Measurements from ENCODE around the gene CDH22.

Gene CDH22

GRCh38 chr20:46175127-46175494 is 133.2 kb downstream of the CDH22 start:
- TF ChIP-seq SP1 (IDR thresholded peaks at IDR 0.05) (no peak), FOXM1 (IDR thresholded peaks at IDR 0.05; ENCODE audit: borderline replicate concordance) (no peak), LEF1 (IDR thresholded peaks at IDR 0.05; ENCODE audit: borderline replicate concordance) (no peak), TARDBP (IDR thresholded peaks at IDR 0.05) (no peak), BHLHE40 (IDR thresholded peaks at IDR 0.05; ENCODE audit: borderline replicate concordance) (no peak), L3MBTL2 (conservative IDR thresholded peaks at IDR 0.05) (no peak)
- ChIA-PET CTCF (interaction anchor here (1.2 kb wide), 2 partner anchors 9 to 188 kb away, joined by 3 to 4 read pairs; no protein-coding TSS in a partner anchor), POLR2A (interaction anchor here (0.5 kb wide), 1 partner anchor 204 kb away, joined by 3 read pairs; no protein-coding TSS in a partner anchor)
- no peak for DNase-seq (ENCODE audit: extremely low spot score)

GRCh38 chr20:46174469-46175126 is 133.7 kb downstream of the CDH22 start:
- POLR2A ChIA-PET: interaction anchor here (0.5 kb wide), 1 partner anchor 203 kb away, joined by 3 read pairs; no protein-coding TSS in a partner anchor
- DNase-seq (ENCODE audit: extremely low spot score): peak; percentile 86
- CTCF ChIA-PET: interaction anchor here (1.2 kb wide), 2 partner anchors 8 to 187 kb away, joined by 3 to 4 read pairs; no protein-coding TSS in a partner anchor
- TF ChIP-seq ZNF384 (IDR thresholded peaks at IDR 0.05) (no peak), NFRKB (IDR thresholded peaks at IDR 0.05) (no peak), CTBP1 (IDR thresholded peaks at IDR 0.05; ENCODE audit: borderline replicate concordance) (no peak), PKNOX1 (IDR thresholded peaks at IDR 0.05) (no peak), HDGF (IDR thresholded peaks at IDR 0.05; ENCODE audit: borderline replicate concordance) (no peak), FOXA1 (IDR thresholded peaks at IDR 0.05) (no peak), ELF4 (IDR thresholded peaks at IDR 0.05) (no peak), SUZ12 (IDR thresholded peaks at IDR 0.05) (no peak), FOXK2 (IDR thresholded peaks at IDR 0.05) (no peak), BHLHE40 (IDR thresholded peaks at IDR 0.05; ENCODE audit: borderline replicate concordance) (no peak), TARDBP (IDR thresholded peaks at IDR 0.05) (no peak), L3MBTL2 (conservative IDR thresholded peaks at IDR 0.05) (no peak)

GRCh38 chr20:46173652-46174468 is 134.4 kb downstream of the CDH22 start:
- DNase-seq (ENCODE audit: extremely low spot score): no peak
- POLR2A ChIA-PET: no interaction called here
- CTCF ChIA-PET: no interaction called here
- TF ChIP-seq FOXM1 (IDR thresholded peaks at IDR 0.05; ENCODE audit: borderline replicate concordance) (no peak), FOXA1 (IDR thresholded peaks at IDR 0.05) (no peak)

DNA sequence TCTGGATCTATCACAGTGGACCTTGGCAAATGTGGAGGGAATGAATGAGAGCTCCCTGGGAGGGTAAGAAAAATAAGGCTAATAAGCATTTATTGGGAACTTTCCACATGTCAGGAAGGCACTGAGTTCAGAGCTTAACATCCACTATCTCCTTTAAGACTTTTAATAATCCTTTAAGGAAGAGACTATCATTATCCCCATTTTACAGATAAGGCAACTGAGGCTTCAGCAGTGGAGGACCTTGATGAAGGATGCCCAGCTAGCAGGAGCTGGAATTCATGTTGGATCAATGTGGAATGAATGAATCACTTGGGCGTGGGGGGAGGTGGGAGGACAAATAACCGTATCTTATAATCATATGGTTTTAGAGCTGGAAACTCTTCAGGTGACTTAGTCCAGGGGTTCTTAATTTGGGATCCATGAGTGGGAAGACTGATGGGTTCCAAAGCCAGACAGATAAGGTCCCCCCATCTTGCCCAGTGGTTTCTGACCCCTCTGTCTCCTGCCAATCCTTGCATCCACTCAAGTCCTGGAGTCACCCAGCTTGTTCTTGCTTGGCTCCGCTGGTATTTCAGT is 135.2 kb downstream of the CDH22 start:
- CTCF ChIA-PET: interaction anchor here (0.8 to 1.0 kb wide), 2 partner anchors 44 to 132 kb away, joined by 3 read pairs; no protein-coding TSS in a partner anchor

GRCh38 chr20:46172455-46172854 is 135.8 kb downstream of the CDH22 start:
- TF ChIP-seq LEF1 (IDR thresholded peaks at IDR 0.05; ENCODE audit: borderline replicate concordance) (no peak), HDGF (IDR thresholded peaks at IDR 0.05; ENCODE audit: borderline replicate concordance) (no peak), ARNT (IDR thresholded peaks at IDR 0.05) (no peak), ELF4 (IDR thresholded peaks at IDR 0.05) (no peak), ZNF384 (IDR thresholded peaks at IDR 0.05) (no peak), L3MBTL2 (conservative IDR thresholded peaks at IDR 0.05) (no peak), SUZ12 (IDR thresholded peaks at IDR 0.05) (no peak), BHLHE40 (IDR thresholded peaks at IDR 0.05; ENCODE audit: borderline replicate concordance) (no peak), TARDBP (IDR thresholded peaks at IDR 0.05) (no peak), PKNOX1 (IDR thresholded peaks at IDR 0.05) (no peak), FOXA1 (IDR thresholded peaks at IDR 0.05) (no peak), SP1 (IDR thresholded peaks at IDR 0.05) (no peak), FOXK2 (IDR thresholded peaks at IDR 0.05) (no peak), CTBP1 (IDR thresholded peaks at IDR 0.05; ENCODE audit: borderline replicate concordance) (no peak), FOXM1 (IDR thresholded peaks at IDR 0.05; ENCODE audit: borderline replicate concordance) (no peak)
- ChIA-PET POLR2A (no interaction called here), CTCF (interaction anchor here (0.8 to 1.0 kb wide), 2 partner anchors 43 to 132 kb away, joined by 3 read pairs; no protein-coding TSS in a partner anchor)
- DNase-seq (ENCODE audit: extremely low spot score): no peak

More for the DNA sequence above, 135.2 kb downstream of the CDH22 start:
- no peak for DNase-seq (ENCODE audit: extremely low spot score)
- POLR2A ChIA-PET: no interaction called here
- TF ChIP-seq BHLHE40 (IDR thresholded peaks at IDR 0.05; ENCODE audit: borderline replicate concordance) (no peak), NFRKB (IDR thresholded peaks at IDR 0.05) (no peak), ARNT (IDR thresholded peaks at IDR 0.05) (no peak), TARDBP (IDR thresholded peaks at IDR 0.05) (no peak), L3MBTL2 (conservative IDR thresholded peaks at IDR 0.05) (no peak), PKNOX1 (IDR thresholded peaks at IDR 0.05) (no peak), HDGF (IDR thresholded peaks at IDR 0.05; ENCODE audit: borderline replicate concordance) (no peak), ELF4 (IDR thresholded peaks at IDR 0.05) (no peak), SP1 (IDR thresholded peaks at IDR 0.05) (no peak), CTBP1 (IDR thresholded peaks at IDR 0.05; ENCODE audit: borderline replicate concordance) (no peak), LEF1 (IDR thresholded peaks at IDR 0.05; ENCODE audit: borderline replicate concordance) (no peak), FOXM1 (IDR thresholded peaks at IDR 0.05; ENCODE audit: borderline replicate concordance) (no peak), ZNF384 (IDR thresholded peaks at IDR 0.05) (no peak)
